Rectal smooth muscle tissue (tissue), 1 donor: ENCODE measurements around the gene SERAC1.

ENCODE experiments used
- H3K27ac ChIP-seq: one replicate; pipeline ENCODE4 v1.7.0; 2013; ENCODE audit warnings: low read depth, low read length, inconsistent platforms
- H3K27me3 ChIP-seq: one replicate; pipeline ENCODE4 v1.7.0; 2013; ENCODE audit warnings: low read length; ENCODE audit not compliant: control insufficient read depth, insufficient read depth
- H3K36me3 ChIP-seq: one replicate; pipeline ENCODE4 v1.7.0; 2013; ENCODE audit warnings: low read length; ENCODE audit not compliant: control insufficient read depth, insufficient read depth
- H3K4me1 ChIP-seq: one replicate; pipeline ENCODE4 v1.7.0; 2013; ENCODE audit warnings: low read length; ENCODE audit not compliant: control insufficient read depth, insufficient read depth
- H3K4me3 ChIP-seq: one replicate; pipeline ENCODE4 v1.7.0; 2013; ENCODE audit warnings: low read length
- H3K9ac ChIP-seq: one replicate; pipeline ENCODE4 v1.7.0; 2013; ENCODE audit warnings: low read length

The SERAC1 gene

GRCh38 chr6:158081657-158081935 is 86.5 kb downstream of the SERAC1 start:
- peaks cover 25% of the 10 kb centered on the region for H3K36me3 ChIP-seq

GRCh38 chr6:158080849-158081656 is 87.0 kb downstream of the SERAC1 start:
- Histone ChIP-seq H3K4me3 (no peak overlapping the region), H3K27ac (no peak overlapping the region), H3K9ac (no peak overlapping the region), H3K36me3 (peaks cover 27% of the 10 kb centered on the region), H3K27me3 (no peaks in the 10 kb centered on the region), H3K4me1 (no peaks in the 10 kb centered on the region)

More at GRCh38 chr6:158081657-158081935, 86.5 kb downstream of the SERAC1 start:
- no peak overlapping the region for H3K4me3 ChIP-seq
- H3K27ac ChIP-seq, result no peak overlapping the region
- H3K4me1 ChIP-seq, result no peaks in the 10 kb centered on the region
- no peak overlapping the region for H3K9ac ChIP-seq
- no peaks in the 10 kb centered on the region for H3K27me3 ChIP-seq

GRCh38 chr6:158078320-158078719 is 89.7 kb downstream of the SERAC1 start:
- no peak overlapping the region for H3K27ac ChIP-seq
- peaks cover 15% of the 10 kb centered on the region for H3K36me3 ChIP-seq
- no peak overlapping the region for H3K4me3 ChIP-seq
- H3K27me3 ChIP-seq, result no peaks in the 10 kb centered on the region
- H3K4me1 ChIP-seq, result no peaks in the 10 kb centered on the region
- no peak overlapping the region for H3K9ac ChIP-seq

GRCh38 chr6:158077676-158078075 is 90.4 kb downstream of the SERAC1 start:
- Histone ChIP-seq H3K9ac (no peak overlapping the region), H3K36me3 (peaks cover 15% of the 10 kb centered on the region), H3K4me1 (no peaks in the 10 kb centered on the region), H3K27me3 (no peaks in the 10 kb centered on the region), H3K4me3 (no peak overlapping the region), H3K27ac (no peak overlapping the region)

- Histone ChIP-seq H3K9ac (no peak overlapping the region), H3K4me1 (no peaks in the 10 kb centered on the region), H3K4me3 (no peak overlapping the region), H3K27ac (no peak overlapping the region), H3K36me3 (peaks cover 9% of the 10 kb centered on the region), H3K27me3 (no peaks in the 10 kb centered on the region)
These were observed 91.5 kb downstream of the SERAC1 start for GRCh38 chr6:158076548-158076947.

- Histone ChIP-seq H3K4me3 (no peak overlapping the region), H3K36me3 (peaks cover 11% of the 10 kb centered on the region), H3K4me1 (no peaks in the 10 kb centered on the region), H3K27ac (no peak overlapping the region), H3K9ac (no peak overlapping the region), H3K27me3 (no peaks in the 10 kb centered on the region)
These were observed 94.3 kb downstream of the SERAC1 start for GRCh38 chr6:158073776-158074175.

GRCh38 chr6:158072083-158072721 is 95.9 kb downstream of the SERAC1 start:
- H3K9ac ChIP-seq, result no peak overlapping the region
- H3K4me3 ChIP-seq, result no peak overlapping the region
- H3K36me3 ChIP-seq, result peaks cover 6% of the 10 kb centered on the region
- no peak overlapping the region for H3K27ac ChIP-seq
- no peaks in the 10 kb centered on the region for H3K4me1 ChIP-seq
- H3K27me3 ChIP-seq, result no peaks in the 10 kb centered on the region

- H3K36me3 ChIP-seq, result peaks cover 4% of the 10 kb centered on the region
These were observed 96.7 kb downstream of the SERAC1 start for GRCh38 chr6:158071121-158072082.

GRCh38 chr6:158070513-158070912 is 97.5 kb downstream of the SERAC1 start:
- Histone ChIP-seq H3K36me3 (peaks cover 6% of the 10 kb centered on the region), H3K4me1 (no peaks in the 10 kb centered on the region), H3K27me3 (no peaks in the 10 kb centered on the region), H3K9ac (no peak overlapping the region), H3K27ac (no peak overlapping the region), H3K4me3 (no peak overlapping the region)

More at GRCh38 chr6:158071121-158072082, 96.7 kb downstream of the SERAC1 start:
- H3K4me3 ChIP-seq, result no peak overlapping the region
- no peak overlapping the region for H3K9ac ChIP-seq
- no peaks in the 10 kb centered on the region for H3K27me3 ChIP-seq
- no peaks in the 10 kb centered on the region for H3K4me1 ChIP-seq
- H3K27ac ChIP-seq, result no peak overlapping the region

GRCh38 chr6:158069800-158070195 is 98.3 kb downstream of the SERAC1 start:
- Histone ChIP-seq H3K9ac (no peak overlapping the region), H3K27me3 (no peaks in the 10 kb centered on the region), H3K4me3 (no peak overlapping the region), H3K36me3 (peaks cover 8% of the 10 kb centered on the region), H3K4me1 (no peaks in the 10 kb centered on the region), H3K27ac (no peak overlapping the region)

GRCh38 chr6:158068893-158069799 is 98.9 kb downstream of the SERAC1 start:
- Histone ChIP-seq H3K27me3 (no peaks in the 10 kb centered on the region), H3K27ac (no peak overlapping the region), H3K4me3 (no peak overlapping the region), H3K36me3 (peaks cover 14% of the 10 kb centered on the region), H3K4me1 (no peaks in the 10 kb centered on the region), H3K9ac (no peak overlapping the region)
